T-helper 9 cell (primary cell): Measurements from ENCODE around the gene CIITA.
"Not testable (repeated sequence)": the region's sequence is repeated elsewhere in the genome, so short reads cannot be mapped to it uniquely, and the experiment has no call there.

ENCODE experiments used
- DNase-seq: peaks from one replicate; pipeline ENCODE4 v3.0.0-alpha.2; 2020
- total RNA-seq, 2 donors: gene quantifications; one replicate each; lab custom pipeline; 2026; lab: John Stamatoyannopoulos, UW

Gene CIITA, protein sequence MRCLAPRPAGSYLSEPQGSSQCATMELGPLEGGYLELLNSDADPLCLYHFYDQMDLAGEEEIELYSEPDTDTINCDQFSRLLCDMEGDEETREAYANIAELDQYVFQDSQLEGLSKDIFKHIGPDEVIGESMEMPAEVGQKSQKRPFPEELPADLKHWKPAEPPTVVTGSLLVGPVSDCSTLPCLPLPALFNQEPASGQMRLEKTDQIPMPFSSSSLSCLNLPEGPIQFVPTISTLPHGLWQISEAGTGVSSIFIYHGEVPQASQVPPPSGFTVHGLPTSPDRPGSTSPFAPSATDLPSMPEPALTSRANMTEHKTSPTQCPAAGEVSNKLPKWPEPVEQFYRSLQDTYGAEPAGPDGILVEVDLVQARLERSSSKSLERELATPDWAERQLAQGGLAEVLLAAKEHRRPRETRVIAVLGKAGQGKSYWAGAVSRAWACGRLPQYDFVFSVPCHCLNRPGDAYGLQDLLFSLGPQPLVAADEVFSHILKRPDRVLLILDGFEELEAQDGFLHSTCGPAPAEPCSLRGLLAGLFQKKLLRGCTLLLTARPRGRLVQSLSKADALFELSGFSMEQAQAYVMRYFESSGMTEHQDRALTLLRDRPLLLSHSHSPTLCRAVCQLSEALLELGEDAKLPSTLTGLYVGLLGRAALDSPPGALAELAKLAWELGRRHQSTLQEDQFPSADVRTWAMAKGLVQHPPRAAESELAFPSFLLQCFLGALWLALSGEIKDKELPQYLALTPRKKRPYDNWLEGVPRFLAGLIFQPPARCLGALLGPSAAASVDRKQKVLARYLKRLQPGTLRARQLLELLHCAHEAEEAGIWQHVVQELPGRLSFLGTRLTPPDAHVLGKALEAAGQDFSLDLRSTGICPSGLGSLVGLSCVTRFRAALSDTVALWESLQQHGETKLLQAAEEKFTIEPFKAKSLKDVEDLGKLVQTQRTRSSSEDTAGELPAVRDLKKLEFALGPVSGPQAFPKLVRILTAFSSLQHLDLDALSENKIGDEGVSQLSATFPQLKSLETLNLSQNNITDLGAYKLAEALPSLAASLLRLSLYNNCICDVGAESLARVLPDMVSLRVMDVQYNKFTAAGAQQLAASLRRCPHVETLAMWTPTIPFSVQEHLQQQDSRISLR
- 1.4 to 2.7 reads per million in 2 donors for total RNA-seq

GRCh38 chr16:10876799-10877341, at the start of gene CIITA:
Gene CIITA (plus strand): TSS chr16:10877202. CDS start chr16:10877331, 129 bp downstream.
- no peak for DNase-seq

- DNase-seq, result no peak
Measured at GRCh38 chr16:10827691-10828341, 49.2 kb upstream of the CIITA start.

DNA sequence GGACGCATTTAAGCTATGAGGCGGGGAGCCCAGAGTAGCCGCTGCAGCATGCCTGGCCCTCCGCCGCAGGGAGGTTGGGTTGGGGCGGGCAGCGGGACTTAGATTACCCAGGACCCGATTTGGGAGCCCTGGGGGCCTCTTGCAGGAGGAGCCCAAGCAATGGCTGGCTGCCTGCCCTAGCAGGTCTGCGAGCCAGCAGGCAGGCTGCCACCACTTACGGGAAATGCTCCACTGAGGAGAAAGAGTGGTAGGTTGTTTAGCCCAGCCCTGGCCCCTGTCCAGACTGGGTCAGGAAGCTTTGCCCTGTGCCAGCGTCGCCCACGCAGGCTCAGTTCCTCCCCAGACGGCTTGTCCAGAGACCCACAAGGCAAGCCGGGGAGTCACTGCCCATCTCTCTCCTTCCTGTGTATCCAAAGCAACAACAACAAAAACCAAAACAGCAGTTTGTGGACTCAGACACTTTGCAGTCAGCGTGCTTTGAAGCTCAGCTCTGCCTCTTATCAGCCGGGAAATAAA, 48.1 kb upstream of the CIITA start:
- DNase-seq, result no peak

DNA sequence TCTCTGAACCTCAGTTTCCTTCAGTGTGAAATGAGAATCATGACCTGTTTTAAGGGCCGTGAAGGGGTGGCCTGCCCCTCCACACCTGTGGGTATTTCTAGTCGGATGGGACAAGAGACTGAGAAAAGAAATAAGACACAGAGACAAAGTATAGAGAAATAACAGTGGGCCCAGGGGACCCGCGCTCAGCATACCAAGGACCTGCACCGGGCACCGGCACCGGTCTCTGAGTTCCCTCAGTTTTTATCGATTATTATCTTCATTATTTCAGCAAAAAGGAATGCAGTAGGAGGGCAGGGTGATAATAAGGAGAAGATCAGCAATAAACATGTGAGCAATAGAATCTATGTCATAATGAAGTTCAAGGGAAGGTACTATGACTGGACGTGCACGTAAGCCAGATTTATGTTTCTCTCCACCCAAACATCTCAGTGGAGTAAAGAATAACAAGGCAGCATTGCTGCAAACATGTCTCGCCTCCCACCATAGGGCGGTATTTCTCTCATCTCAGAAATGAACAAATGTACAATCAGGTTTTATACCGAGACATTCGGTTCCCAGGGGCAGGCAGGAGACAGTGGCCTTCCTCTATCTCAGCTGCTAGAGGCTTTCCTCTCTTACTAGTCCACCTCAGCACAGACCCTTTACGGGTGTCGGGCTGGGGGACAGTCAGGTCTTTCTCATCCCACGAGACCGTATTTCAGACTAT, 47.5 kb upstream of the CIITA start:
- DNase-seq, result not testable (repeated sequence)

GRCh38 chr16:10830240-10830639, 46.8 kb upstream of the CIITA start:
- DNase-seq, result not testable (repeated sequence)

DNA sequence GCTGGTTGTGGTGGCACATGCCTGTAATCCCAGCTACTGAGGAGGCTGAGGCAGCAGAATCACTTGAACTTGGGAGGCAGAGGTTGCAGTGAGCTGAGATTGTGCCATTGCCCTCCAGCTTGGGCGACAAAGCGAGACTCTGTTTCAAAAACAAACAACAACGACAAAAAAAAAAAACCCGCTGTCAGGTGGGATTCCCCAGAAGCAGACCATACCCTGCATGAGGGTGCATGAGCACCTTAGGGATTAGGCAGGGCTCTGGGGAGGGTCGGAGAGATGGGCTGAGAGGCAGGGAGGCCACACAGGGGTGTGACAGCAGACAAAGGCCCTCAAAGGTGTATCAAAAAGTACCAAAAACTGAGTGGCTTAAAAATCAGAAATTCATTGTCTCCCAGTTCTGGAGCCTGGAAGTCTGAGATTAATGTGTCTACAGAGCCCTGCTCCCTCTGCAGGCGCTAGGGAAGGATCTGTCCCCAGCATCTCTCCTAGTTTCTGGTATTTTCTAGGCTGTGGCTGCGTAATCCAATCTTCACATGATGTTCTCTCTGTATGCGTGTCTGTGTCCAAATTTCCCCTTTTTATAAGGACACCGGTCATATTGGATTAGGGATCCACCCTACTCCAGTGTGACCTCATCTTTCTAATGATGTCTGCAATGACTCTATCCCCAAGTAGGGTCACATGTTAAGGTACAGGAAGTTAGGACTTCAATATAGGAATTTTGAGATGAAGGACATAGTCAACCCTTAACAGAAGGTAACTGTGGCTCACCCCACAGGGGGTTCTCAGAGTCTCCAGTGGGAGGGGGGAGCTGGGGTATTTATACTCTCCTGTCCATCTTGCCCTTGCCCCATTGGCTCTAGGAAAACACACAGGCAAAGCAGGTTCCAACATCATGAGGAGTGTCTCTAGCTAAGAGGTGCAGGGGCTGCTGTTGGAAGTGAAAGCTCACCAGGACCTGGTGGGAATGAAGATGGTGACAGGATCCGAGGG, 44.8 kb upstream of the CIITA start:
- DNase-seq, result no peak

- DNase-seq, result no peak
Measured at GRCh38 chr16:10833271-10833670, 43.7 kb upstream of the CIITA start.

DNA sequence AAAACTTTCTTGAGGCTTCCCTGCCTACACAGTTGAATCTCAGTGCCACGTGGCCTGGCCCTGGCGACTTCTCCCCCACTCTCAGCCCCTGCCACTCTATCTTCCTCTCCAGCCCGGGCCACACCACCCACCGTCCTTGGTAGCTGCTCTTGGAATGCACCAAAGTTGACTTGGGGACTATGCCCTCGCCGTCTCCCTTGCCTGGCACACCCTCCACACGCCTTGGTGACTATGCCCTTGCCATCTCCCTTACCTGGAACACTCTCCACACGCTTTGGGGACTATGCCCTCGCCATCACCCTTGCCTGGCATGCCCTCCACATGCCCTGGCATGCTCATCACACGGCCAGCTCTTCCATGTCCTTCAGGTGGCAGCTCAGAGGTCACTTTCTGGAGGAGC, 42.9 kb upstream of the CIITA start:
- no peak for DNase-seq

DNA sequence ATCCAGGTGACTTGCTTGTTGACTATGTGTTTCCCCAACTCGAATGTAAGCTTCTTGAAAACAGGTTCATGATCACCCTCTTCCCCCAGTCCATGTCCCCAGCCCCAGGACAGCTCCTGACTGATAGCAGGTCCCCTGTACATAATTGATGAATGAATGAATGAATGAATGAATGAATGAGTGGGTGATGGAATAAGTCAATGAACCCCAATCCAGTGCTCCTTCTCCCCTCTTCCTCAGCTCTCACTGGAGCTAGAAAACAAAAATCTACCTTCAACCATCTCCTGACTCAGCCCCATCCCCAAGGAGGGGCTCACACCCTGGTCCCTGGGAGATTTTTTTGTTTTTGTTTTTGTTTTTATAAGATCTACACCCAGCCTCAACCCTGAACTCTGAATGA, 42.2 kb upstream of the CIITA start:
- DNase-seq, result no peak

- DNase-seq, result no peak
Measured at GRCh38 chr16:10835281-10835931, 41.6 kb upstream of the CIITA start.

DNA sequence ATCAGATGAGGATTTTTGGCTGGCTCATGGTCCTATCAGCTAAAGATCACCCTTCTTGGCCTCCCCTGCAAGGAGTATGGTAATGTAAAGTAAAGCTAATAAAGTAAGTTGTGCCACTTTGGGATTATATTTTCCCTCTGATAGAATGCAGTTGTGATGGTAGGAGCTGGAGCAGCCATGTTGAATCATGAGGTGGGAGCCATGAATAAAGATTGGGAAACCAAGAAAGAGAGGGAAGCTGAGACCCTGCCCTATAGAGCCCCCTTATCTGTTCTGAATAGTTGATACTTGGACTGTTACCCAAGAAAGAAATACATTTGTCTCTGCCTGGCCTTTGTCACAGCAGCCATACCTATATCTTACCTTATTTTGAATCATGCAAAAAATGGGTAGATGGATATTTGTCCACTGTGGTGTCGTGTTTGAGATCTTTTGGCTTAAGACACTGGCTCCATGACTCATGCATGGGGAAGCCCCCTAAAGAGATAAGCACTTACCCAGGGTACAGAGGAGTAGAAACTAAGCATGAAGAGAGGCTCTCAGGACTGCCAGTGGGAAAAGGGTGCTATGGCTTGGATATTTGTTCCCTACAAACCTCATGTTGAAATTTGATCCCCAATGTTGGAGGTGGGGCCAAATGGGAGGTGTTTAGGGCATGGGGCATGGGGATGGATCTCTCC, 40.7 kb upstream of the CIITA start:
- DNase-seq, result no peak

DNA sequence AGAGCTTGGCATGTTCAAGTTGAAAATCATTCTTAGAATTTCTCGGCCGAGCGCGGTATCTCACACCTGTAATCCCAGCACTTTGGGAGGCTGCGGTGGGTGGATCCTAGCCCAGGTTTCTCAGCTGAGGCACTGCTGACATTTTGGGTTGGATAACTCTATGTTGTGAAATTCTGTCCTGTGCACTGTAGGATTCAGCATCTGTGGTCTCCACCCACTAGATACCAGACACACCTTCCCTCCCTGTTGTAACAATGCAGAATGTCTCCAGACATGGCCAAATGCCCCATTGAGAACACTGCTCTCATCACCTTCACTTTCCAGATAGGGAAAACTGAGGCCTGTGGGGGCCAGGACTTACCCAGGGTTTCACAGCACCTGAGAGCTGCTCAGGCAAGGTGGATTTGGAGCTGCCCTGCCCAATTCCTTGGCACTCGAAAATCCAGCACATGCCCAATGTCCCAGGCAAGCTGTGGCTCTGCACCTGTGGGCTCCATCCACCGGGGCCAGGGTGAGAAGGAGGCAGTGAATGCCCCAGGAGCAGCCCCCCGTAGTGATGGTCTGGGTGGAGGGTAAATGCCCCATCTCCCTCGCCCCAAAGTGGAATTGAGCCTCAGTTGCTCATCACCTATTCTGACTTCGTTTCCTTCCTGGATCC, 38.3 kb upstream of the CIITA start:
- no peak for DNase-seq

DNA sequence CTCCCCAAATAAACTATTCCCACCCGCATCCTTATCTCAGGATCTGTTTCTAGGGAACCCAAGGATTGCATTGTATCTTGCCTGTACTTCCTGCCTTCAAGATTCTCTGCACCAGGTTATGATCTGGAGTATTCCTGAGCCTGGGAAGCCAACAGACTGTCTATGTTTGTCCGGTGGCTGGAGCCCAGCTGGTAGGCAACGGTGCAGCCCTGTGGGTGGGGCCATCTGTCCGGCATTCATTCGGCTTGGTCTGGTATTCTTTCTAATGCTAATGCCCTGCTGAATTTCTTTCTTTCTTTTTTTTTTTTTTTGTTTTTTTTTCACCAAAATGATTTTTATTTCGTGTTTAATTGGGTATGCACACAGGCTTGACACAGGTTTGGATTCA, 37.7 kb upstream of the CIITA start:
- no peak for DNase-seq

DNA sequence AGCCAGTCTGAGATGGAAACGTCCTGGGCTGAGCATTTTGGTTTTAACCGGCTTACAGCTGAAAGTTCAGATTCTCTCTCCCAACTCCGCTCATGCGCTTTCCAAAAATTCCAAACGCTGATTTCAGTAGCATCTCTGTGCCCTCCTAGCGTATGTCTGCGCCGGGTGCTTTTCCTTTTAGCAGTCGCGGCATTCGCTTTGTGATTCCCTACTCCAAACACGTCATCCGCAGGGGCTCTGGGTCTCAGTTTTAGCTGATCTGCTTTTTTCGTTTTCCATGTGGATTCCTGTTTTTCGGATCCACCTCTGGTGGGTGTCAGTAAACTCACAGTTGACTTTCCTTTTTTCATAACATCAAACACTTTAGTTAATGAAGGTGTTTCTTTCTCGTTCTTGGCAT, 36.3 kb upstream of the CIITA start:
- DNase-seq, result no peak

GRCh38 chr16:10846213-10846998, 30.6 kb upstream of the CIITA start:
- DNase-seq, result no peak

DNA sequence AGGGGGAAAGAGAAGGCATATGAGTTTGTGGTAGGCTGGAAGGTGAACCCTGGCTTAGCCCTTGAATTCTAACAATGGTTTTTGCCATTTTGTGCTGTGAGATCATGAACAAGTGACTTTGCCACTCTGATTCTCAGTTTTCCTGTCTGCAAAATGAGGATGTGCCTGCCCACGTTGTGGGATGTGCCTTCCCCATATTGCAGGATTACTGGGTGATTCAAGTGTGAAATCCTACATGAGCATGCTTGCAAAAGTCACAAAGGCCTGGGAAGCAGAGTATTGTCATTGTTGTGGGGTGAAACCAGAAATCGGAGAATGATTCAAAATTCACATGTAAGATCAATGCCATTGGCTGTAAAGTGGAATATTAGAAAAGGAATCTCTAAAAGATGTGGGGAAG, 29.8 kb upstream of the CIITA start:
- no peak for DNase-seq

DNA sequence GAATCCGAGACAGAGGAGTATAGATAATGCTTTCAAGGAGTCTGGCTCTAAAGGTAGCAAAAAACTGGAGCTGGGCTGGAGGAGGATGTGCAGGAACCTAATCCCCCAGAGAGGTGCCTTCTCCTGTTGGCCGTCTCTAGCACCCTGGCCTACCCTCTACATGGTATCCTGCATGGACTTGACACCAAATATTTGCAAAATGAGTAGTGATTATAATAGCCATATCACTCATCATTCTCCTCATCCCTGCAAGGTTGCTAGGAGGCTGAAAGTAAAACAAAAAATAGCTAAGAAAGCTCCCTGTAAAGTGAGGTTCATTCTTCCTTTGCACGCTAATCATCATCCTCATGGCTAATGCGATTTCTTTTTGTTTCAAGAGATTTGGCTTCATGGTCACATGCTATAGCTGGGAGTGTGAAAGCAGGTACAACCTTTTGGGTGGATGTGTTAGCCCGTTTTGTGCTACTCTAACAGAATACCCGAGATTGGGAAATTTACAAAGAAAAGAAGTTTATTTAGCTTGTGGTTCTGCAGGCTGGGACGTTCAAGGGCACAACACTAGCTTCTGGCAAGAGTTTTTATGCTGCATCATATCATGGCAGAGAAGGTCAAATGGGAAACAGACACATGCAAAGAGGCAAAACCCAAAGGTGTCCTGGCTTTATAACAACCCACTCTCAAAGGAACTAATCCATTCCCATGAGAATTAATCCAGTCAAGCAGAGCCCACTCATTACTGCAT, 27.1 kb upstream of the CIITA start:
- DNase-seq, result no peak
